Endothelial cell of umbilical vein (primary cell): ENCODE results near the gene ZNF385B. TPM values are rescaled to one million over a fixed set of nuclear protein-coding genes. Genes with fewer than 3 reads are reported as not detected.

Experiments
- BruUV-seq: library from RNA; stranded (reverse); fragments of 400-500 nt; replicated peaks from 2 replicates; lab custom pipeline; 2021; lab: Mats Ljungman, UMichigan
- CTCF ChIA-PET: fragments of 300-600, 350-600 bp; sonication (Branson Sonifier 250); formaldehyde crosslinking; loops from one replicate; lab custom pipeline; 2021; ENCODE audit warnings: antibody characterized with exemption, inconsistent platforms; lab: Charles Lee
- POLR2A ChIA-PET: fragments of 300-600, 350-600 bp; sonication (Branson Sonifier 250); formaldehyde crosslinking; loops from one replicate; lab custom pipeline; 2021; ENCODE audit warnings: antibody characterized with exemption, inconsistent platforms; lab: Charles Lee
- DNase-seq: peaks from one replicate; pipeline ENCODE4 v3.0.0-alpha.2; 2011; ENCODE audit warnings: low read depth, low spot score
- FAIRE-seq: peaks from 2 replicates; lab custom pipeline; 2011; peaks lifted over from hg19 to GRCh38; lab: Jason Lieb, UNC
- H2AFZ ChIP-seq: 2 replicates; pipeline ENCODE4 v1.6.0; 2012; ENCODE audit warnings: low read depth, low read length, control low read depth, inconsistent platforms
- H3K27ac ChIP-seq: 2 replicates; pipeline ENCODE4 v1.5.1; 2011; ENCODE audit warnings: low read depth, mild to moderate bottlenecking, control low read depth, low read length, moderate library complexity; ENCODE audit not compliant: insufficient read depth
- H3K27me3 ChIP-seq, 2 experiments: 2 replicates each; pipeline versions ENCODE4 v1.6.0 to v1.6.1; 2011; ENCODE audit warnings: low read length in 2 of 2, mixed read lengths in 1 of 2; ENCODE audit not compliant: control insufficient read depth in 2 of 2, insufficient read depth in 2 of 2
- H3K36me3 ChIP-seq, 2 experiments: 2 replicates in 1 of 2; 3 replicates in 1 of 2; pipeline ENCODE4 v1.5.1; 2011; ENCODE audit warnings: low read length in 2 of 2, mild to moderate bottlenecking in 1 of 2, moderate library complexity in 1 of 2; ENCODE audit not compliant: control insufficient read depth in 2 of 2, insufficient read depth in 2 of 2; ENCODE audit errors: extremely low read depth in 1 of 2
- H3K4me1 ChIP-seq: 3 replicates; pipeline ENCODE4 v1.5.1; 2011; ENCODE audit warnings: mild to moderate bottlenecking, low read length; ENCODE audit not compliant: control insufficient read depth, insufficient read depth; ENCODE audit errors: extremely low read depth
- H3K4me2 ChIP-seq: 2 replicates; pipeline ENCODE4 v1.6.1; 2011; ENCODE audit warnings: low read length, control low read depth, mixed read lengths; ENCODE audit not compliant: insufficient read depth
- H3K4me3 ChIP-seq, 3 experiments: fragments of 200-600 bp in 1 of 3; sonication (generic), shearing (Covaris generic) in 1 of 3; replicated peaks in 1 of 3; 2 replicates each; pipeline ENCODE4 v1.5.1; 2011 to 2016; ENCODE audit warnings: control low read depth in 3 of 3, low read length in 3 of 3, mild to moderate bottlenecking in 2 of 3, inconsistent platforms in 1 of 3, low read depth in 1 of 3, moderate library complexity in 1 of 3; ENCODE audit not compliant: insufficient read depth in 1 of 3
- H3K79me2 ChIP-seq: 2 replicates; pipeline ENCODE4 v1.6.0; 2012; ENCODE audit warnings: low read length, inconsistent platforms; ENCODE audit not compliant: control insufficient read depth, insufficient read depth
- H3K9ac ChIP-seq: replicated peaks from 2 replicates; pipeline ENCODE3; 2011; ENCODE audit warnings: low read length, control low read depth; ENCODE audit not compliant: insufficient read depth; ENCODE audit errors: extremely low read depth
- H3K9me1 ChIP-seq: replicated peaks from 3 replicates; pipeline ENCODE4 v1.6.0; 2011; ENCODE audit warnings: mild to moderate bottlenecking, low read length; ENCODE audit not compliant: control insufficient read depth, insufficient read depth; ENCODE audit errors: extremely low read depth
- H3K9me3 ChIP-seq: replicated peaks from 2 replicates; pipeline ENCODE4 v1.5.1; 2012; ENCODE audit warnings: low read length, inconsistent platforms; ENCODE audit not compliant: control insufficient read depth, insufficient read depth
- H4K20me1 ChIP-seq: replicated peaks from 2 replicates; pipeline ENCODE3; 2011; ENCODE audit warnings: mild to moderate bottlenecking, low read length; ENCODE audit not compliant: control insufficient read depth, insufficient read depth; ENCODE audit errors: extremely low read depth
- CTCF ChIP-seq, 2 donors: IDR thresholded peaks; 1 replicate in 1 of 2; 2 replicates in 1 of 2; pipeline ENCODE4 v1.5.1; 2011; ENCODE audit warnings: low read length in 2 of 2, mild to moderate bottlenecking in 2 of 2, moderate library complexity in 2 of 2, control low read depth in 1 of 2, inconsistent platforms in 1 of 2, low read depth in 1 of 2; ENCODE audit not compliant: insufficient read depth in 1 of 2; ENCODE audit errors: extremely low read depth in 1 of 2
- EZH2 ChIP-seq: IDR thresholded peaks from 2 replicates; pipeline ENCODE4 v1.6.1; 2012; ENCODE audit warnings: borderline replicate concordance, low read depth, mild to moderate bottlenecking, moderate library complexity, low read length, inconsistent platforms; ENCODE audit not compliant: severe bottlenecking
- FOS ChIP-seq: IDR thresholded peaks from 2 replicates; pipeline ENCODE4 v1.6.1; 2011; ENCODE audit warnings: mild to moderate bottlenecking, low read length, moderate library complexity, borderline replicate concordance; ENCODE audit not compliant: insufficient read depth
- GATA2 ChIP-seq: IDR thresholded peaks from 2 replicates; pipeline ENCODE4 v1.7.0; 2011; ENCODE audit warnings: low read depth, mild to moderate bottlenecking, moderate library complexity, mixed read lengths, low read length; ENCODE audit not compliant: insufficient read length, insufficient read depth
- JUN ChIP-seq: IDR thresholded peaks from 2 replicates; pipeline ENCODE4 v1.6.1; 2011; ENCODE audit warnings: borderline replicate concordance, low read depth; ENCODE audit not compliant: insufficient read length, insufficient read depth
- MAX ChIP-seq: IDR thresholded peaks from 2 replicates; pipeline ENCODE4 v1.6.1; 2011; ENCODE audit not compliant: insufficient read depth, insufficient read length
- MYC ChIP-seq: IDR thresholded peaks from one replicate; pipeline ENCODE4 v1.6.1; 2011; ENCODE audit warnings: mild to moderate bottlenecking, low read depth, low read length
- POLR2A ChIP-seq: IDR thresholded peaks from 2 replicates; pipeline ENCODE4 v1.6.1; 2012; ENCODE audit warnings: low read depth, mild to moderate bottlenecking, control low read depth, low read length
- POLR2AphosphoS5 ChIP-seq: IDR thresholded peaks from 2 replicates; pipeline ENCODE4 v1.6.1; 2012; ENCODE audit warnings: low read depth, mild to moderate bottlenecking, control low read depth, low read length, moderate library complexity; ENCODE audit not compliant: insufficient read depth
- dilution Hi-C: fragments of 300-500 bp; cut with MboI; formaldehyde crosslinking; loops from one replicate; pipeline ENCODE4 v1.15.0; 2019; ENCODE audit warnings: low sequenced_read_pairs; ENCODE audit not compliant: extremely low pct_ligation_motif_present
- intact Hi-C: fragments of 100-400 bp; cut with micrococcal nuclease; formaldehyde crosslinking; loops from one replicate; pipeline ENCODE4 v1.10.0; 2022
- polyA plus RNA-seq, 4 experiments: library from polyadenylated mRNA; depleted of rRNA in 3 of 4; stranded (reverse) in 3 of 4; unstranded in 1 of 4; fragments of >200 nt; gene quantifications; 2 replicates each; pipeline versions ENCODE4 v1.2.1 to v1.2.3, GENCODE V29; 2011 to 2012; ENCODE audit warnings: missing spikeins in 1 of 4
- total RNA-seq: library from RNA; stranded (reverse); gene quantifications from 2 replicates; pipeline ENCODE4 v1.2.3, GENCODE V29; 2021

ZNF385B gene
- total and polyA plus RNA-seq, 2 donors (not counting 3 experiments of a cell fraction or from before 2014, with no cell fraction given) = not detected

- Histone ChIP-seq H3K27me3 (no peaks in the 10 kb centered on the region), H3K4me3 (no peak overlapping the region), H3K9me3 (no peaks in the 10 kb centered on the region), H3K4me2 (no peak overlapping the region), H4K20me1 (no peaks in the 10 kb centered on the region), H3K4me1 (no peaks in the 10 kb centered on the region), H2AFZ (no peak overlapping the region), H3K9me1 (no peaks in the 10 kb centered on the region), H3K79me2 (no peaks in the 10 kb centered on the region), H3K27ac (no peak overlapping the region), H3K9ac (no peak overlapping the region), H3K36me3 (no peaks in the 10 kb centered on the region)
- TF ChIP-seq FOS (no peak), MAX (no peak), POLR2A (no peak), MYC (no peak), GATA2 (no peak), POLR2AphosphoS5 (no peak), EZH2 (no peak)
- BruUV-seq = no TSS peak
- FAIRE-seq (no peak), DNase-seq (no peak)
- intact Hi-C loops (no loop called here), dilution Hi-C loops (no loop called here)
- CTCF ChIA-PET = no interaction called here
- POLR2A ChIA-PET = no interaction called here
Observed at GRCh38 chr2:179553382-179553781, 308.0 kb downstream of the ZNF385B start.

- dilution Hi-C loops = no loop called here
- no peak for FAIRE-seq
- TF ChIP-seq MYC (no peak), FOS (no peak), POLR2AphosphoS5 (no peak), GATA2 (no peak), CTCF (IDR thresholded peaks at IDR 0.05; ENCODE audit: extremely low read depth in 1 of 2, insufficient read depth in 1 of 2, low read depth in 1 of 2, low read length in 2 of 2) (no peak), EZH2 (no peak), POLR2A (no peak), JUN (no peak), MAX (no peak)
Observed at GRCh38 chr2:179551539-179552045, 309.8 kb downstream of the ZNF385B start.

More at GRCh38 chr2:179551539-179552045, 309.8 kb downstream of the ZNF385B start:
- Histone ChIP-seq H2AFZ (no peak overlapping the region), H3K4me3 (no peak overlapping the region), H3K9ac (no peak overlapping the region), H3K4me2 (no peak overlapping the region), H3K9me3 (no peaks in the 10 kb centered on the region), H3K27me3 (no peaks in the 10 kb centered on the region), H3K36me3 (no peaks in the 10 kb centered on the region), H3K9me1 (no peaks in the 10 kb centered on the region), H3K27ac (no peak overlapping the region), H3K4me1 (no peaks in the 10 kb centered on the region), H4K20me1 (no peaks in the 10 kb centered on the region), H3K79me2 (no peaks in the 10 kb centered on the region)
- intact Hi-C loops = no loop called here
- ChIA-PET CTCF (no interaction called here), POLR2A (no interaction called here)
- BruUV-seq = no TSS peak
- DNase-seq = no peak
